Measurements from ENCODE around the gene SRRM2. TPM values are rescaled to one million over a fixed set of nuclear protein-coding genes. Genes with fewer than 3 reads are reported as not detected.

The SRRM2 gene
- total RNA-seq, 2 experiments from 2014 or later, result 1,187 to 1,199 TPM

DNA sequence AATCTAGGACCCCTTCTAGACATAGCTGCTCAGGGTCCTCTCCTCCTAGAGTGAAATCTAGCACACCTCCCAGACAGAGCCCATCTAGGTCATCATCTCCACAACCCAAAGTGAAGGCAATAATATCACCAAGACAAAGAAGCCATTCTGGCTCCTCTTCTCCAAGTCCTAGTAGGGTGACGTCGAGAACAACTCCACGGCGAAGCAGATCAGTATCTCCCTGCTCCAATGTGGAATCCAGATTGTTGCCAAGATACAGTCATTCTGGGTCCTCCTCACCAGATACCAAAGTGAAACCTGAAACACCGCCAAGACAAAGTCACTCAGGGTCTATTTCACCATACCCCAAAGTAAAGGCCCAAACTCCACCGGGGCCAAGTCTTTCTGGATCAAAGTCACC is 10.7 kb downstream of the SRRM2 start:
- POLR2A ChIA-PET, result interaction anchor here (2.7 kb wide), 1 partner anchor 14 kb away, joined by 11 read pairs; the partner anchor contains the start of gene ELOB
- Histone ChIP-seq H3K27ac (ENCODE audit: low read depth in 1 of 2, low read length in 2 of 2) (no peak overlapping the region), H3K36me3 (ENCODE audit: insufficient read depth, low read length) (peaks cover 100% of the 10 kb centered on the region), H3K9me3 (ENCODE audit: control insufficient read depth in 1 of 2, insufficient read depth in 1 of 2, low read length in 2 of 2) (no peaks in the 10 kb centered on the region), H3K27me3 (ENCODE audit: control insufficient read depth in 1 of 2, insufficient read depth in 2 of 2, low read length in 2 of 2) (no peaks in the 10 kb centered on the region), H3K4me3 (ENCODE audit: low read length) (no peak overlapping the region), H3K4me1 (ENCODE audit: insufficient read depth, low read length) (peaks cover 4% of the 10 kb centered on the region)
- Mint-ChIP-seq H3K27ac (peak overlapping the region; percentile 38), H3K4me3 (no peak overlapping the region), H3K4me1 (ENCODE audit: low read depth) (peaks cover 35% of the 10 kb centered on the region), H3K9me3 (no peaks in the 10 kb centered on the region), H3K36me3 (ENCODE audit: low read depth) (peaks cover 99% of the 10 kb centered on the region), H3K27me3 (no peaks in the 10 kb centered on the region)
- ATAC-seq (ENCODE audit: poor library complexity), result peak; percentile 17
- CTCF ChIA-PET, result no interaction called here
- no peak for DNase-seq
- TF ChIP-seq, protein P1, sequence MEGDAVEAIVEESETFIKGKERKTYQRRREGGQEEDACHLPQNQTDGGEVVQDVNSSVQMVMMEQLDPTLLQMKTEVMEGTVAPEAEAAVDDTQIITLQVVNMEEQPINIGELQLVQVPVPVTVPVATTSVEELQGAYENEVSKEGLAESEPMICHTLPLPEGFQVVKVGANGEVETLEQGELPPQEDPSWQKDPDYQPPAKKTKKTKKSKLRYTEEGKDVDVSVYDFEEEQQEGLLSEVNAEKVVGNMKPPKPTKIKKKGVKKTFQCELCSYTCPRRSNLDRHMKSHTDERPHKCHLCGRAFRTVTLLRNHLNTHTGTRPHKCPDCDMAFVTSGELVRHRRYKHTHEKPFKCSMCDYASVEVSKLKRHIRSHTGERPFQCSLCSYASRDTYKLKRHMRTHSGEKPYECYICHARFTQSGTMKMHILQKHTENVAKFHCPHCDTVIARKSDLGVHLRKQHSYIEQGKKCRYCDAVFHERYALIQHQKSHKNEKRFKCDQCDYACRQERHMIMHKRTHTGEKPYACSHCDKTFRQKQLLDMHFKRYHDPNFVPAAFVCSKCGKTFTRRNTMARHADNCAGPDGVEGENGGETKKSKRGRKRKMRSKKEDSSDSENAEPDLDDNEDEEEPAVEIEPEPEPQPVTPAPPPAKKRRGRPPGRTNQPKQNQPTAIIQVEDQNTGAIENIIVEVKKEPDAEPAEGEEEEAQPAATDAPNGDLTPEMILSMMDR (IDR thresholded peaks at IDR 0.05), result no peak
- intact Hi-C loops (cut with DNase I, micrococcal nuclease), result no loop called here

DNA sequence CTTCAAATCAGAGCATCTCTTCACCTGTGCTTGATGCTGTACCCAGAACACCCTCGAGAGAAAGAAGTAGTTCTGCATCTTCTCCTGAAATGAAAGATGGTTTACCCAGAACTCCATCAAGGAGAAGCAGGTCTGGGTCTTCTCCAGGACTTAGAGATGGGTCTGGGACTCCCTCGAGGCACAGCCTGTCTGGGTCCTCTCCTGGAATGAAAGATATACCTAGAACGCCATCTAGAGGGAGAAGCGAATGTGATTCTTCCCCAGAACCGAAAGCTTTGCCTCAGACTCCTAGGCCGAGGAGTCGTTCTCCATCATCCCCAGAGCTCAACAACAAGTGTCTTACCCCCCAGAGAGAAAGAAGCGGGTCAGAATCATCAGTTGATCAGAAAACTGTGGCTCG is 12.3 kb downstream of the SRRM2 start:
- peak overlapping the region; percentile 65 for H3K27ac Mint-ChIP-seq
- H3K36me3 Mint-ChIP-seq (ENCODE audit: low read depth), result peaks cover 99% of the 10 kb centered on the region
- H3K27ac ChIP-seq (ENCODE audit: low read depth in 1 of 2, low read length in 2 of 2), result no peak overlapping the region
- H3K36me3 ChIP-seq (ENCODE audit: insufficient read depth, low read length), result peaks cover 100% of the 10 kb centered on the region
- peaks cover 32% of the 10 kb centered on the region for H3K4me1 Mint-ChIP-seq (ENCODE audit: low read depth)
- H3K4me3 Mint-ChIP-seq, result peak overlapping the region; percentile 30
- H3K9me3 ChIP-seq (ENCODE audit: control insufficient read depth in 1 of 2, insufficient read depth in 1 of 2, low read length in 2 of 2), result no peaks in the 10 kb centered on the region
- H3K9me3 Mint-ChIP-seq, result no peaks in the 10 kb centered on the region
- ChIA-PET POLR2A (interaction anchor here (0.7 to 2.7 kb wide), 2 partner anchors 12 to 13 kb away, joined by 3 to 11 read pairs; partner anchors contain the start of genes ELOB and SRRM2), CTCF (interaction anchor here (1.1 kb wide), 2 partner anchors 11 to 1396 kb away, joined by 3 read pairs; no protein-coding TSS in a partner anchor)
- intact Hi-C loops (cut with DNase I, micrococcal nuclease), result no loop called here
- DNase-seq, result no peak
- no peak for ATAC-seq (ENCODE audit: poor library complexity)
- no peak overlapping the region for H3K4me3 ChIP-seq (ENCODE audit: low read length)
- no peaks in the 10 kb centered on the region for H3K27me3 Mint-ChIP-seq
- TF ChIP-seq, protein P1 (IDR thresholded peaks at IDR 0.05), result no peak
- peaks cover 4% of the 10 kb centered on the region for H3K4me1 ChIP-seq (ENCODE audit: insufficient read depth, low read length)
- H3K27me3 ChIP-seq (ENCODE audit: control insufficient read depth in 1 of 2, insufficient read depth in 2 of 2, low read length in 2 of 2), result no peaks in the 10 kb centered on the region

DNA sequence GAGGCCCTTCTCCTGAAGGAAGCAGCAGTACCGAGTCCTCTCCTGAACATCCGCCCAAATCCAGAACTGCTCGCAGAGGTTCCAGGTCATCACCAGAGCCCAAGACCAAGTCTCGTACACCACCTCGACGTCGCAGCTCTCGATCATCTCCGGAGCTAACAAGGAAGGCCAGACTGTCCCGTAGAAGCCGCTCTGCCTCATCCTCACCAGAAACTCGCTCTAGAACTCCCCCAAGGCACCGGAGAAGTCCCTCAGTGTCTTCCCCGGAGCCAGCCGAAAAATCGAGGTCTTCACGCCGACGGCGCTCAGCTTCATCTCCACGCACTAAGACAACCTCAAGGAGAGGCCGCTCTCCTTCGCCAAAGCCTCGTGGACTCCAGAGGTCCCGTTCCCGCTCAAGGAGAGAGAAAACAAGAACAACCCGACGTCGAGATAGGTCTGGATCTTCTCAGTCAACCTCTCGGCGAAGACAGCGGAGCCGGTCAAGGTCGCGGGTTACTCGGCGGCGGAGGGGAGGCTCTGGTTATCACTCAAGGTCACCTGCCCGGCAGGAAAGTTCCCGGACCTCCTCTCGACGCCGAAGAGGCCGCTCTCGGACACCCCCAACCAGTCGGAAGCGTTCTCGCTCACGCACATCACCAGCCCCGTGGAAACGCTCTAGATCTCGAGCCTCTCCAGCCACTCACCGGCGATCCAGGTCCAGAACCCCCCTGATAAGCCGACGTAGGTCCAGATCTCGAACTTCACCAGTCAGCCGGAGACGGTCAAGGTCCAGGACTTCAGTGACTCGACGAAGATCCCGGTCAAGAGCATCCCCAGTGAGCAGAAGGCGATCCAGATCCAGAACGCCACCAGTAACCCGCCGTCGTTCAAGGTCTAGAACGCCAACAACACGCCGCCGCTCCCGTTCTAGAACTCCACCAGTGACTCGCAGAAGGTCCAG is 13.3 kb downstream of the SRRM2 start:
- CTCF ChIA-PET, result interaction anchor here (1.1 kb wide), 1 partner anchor 1397 kb away, joined by 3 read pairs; no protein-coding TSS in a partner anchor
- H3K4me1 ChIP-seq (ENCODE audit: insufficient read depth, low read length), result peaks cover 13% of the 10 kb centered on the region
- POLR2A ChIA-PET, result interaction anchor here (1.3 kb wide), 1 partner anchor 9 kb away, joined by 3 read pairs; no protein-coding TSS in a partner anchor
- TF ChIP-seq, protein P1 (IDR thresholded peaks at IDR 0.05), result no peak
- H3K36me3 Mint-ChIP-seq (ENCODE audit: low read depth), result peaks cover 99% of the 10 kb centered on the region
- H3K27ac ChIP-seq (ENCODE audit: low read depth in 1 of 2, low read length in 2 of 2), result no peak overlapping the region
- no peak overlapping the region for H3K4me3 ChIP-seq (ENCODE audit: low read length)
- H3K4me1 Mint-ChIP-seq (ENCODE audit: low read depth), result peaks cover 25% of the 10 kb centered on the region
- H3K9me3 ChIP-seq (ENCODE audit: control insufficient read depth in 1 of 2, insufficient read depth in 1 of 2, low read length in 2 of 2), result no peaks in the 10 kb centered on the region
- H3K9me3 Mint-ChIP-seq, result no peaks in the 10 kb centered on the region
- DNase-seq, result peak in 1 of 14 experiments; percentile 37
- H3K4me3 Mint-ChIP-seq, result peak overlapping the region; percentile 30
- intact Hi-C loops (cut with DNase I, micrococcal nuclease), result no loop called here
- H3K27me3 ChIP-seq (ENCODE audit: control insufficient read depth in 1 of 2, insufficient read depth in 2 of 2, low read length in 2 of 2), result no peaks in the 10 kb centered on the region
- ATAC-seq (ENCODE audit: poor library complexity), result no peak
- H3K36me3 ChIP-seq (ENCODE audit: insufficient read depth, low read length), result peaks cover 100% of the 10 kb centered on the region
- H3K27ac Mint-ChIP-seq, result peak overlapping the region; percentile 65
- H3K27me3 Mint-ChIP-seq, result no peaks in the 10 kb centered on the region
